NCI-H2227 treated with DMSO at 0.1 percent for 48 hours (cell line): ENCODE results near the gene RDH5.
"Not testable (repeated sequence)": the region's sequence is repeated elsewhere in the genome, so short reads cannot be mapped to it uniquely, and the experiment has no call there.

Experiments
- DNase-seq: peaks from one replicate; lab custom pipeline; 2025; lab: John Stamatoyannopoulos, UW

Gene RDH5

DNA sequence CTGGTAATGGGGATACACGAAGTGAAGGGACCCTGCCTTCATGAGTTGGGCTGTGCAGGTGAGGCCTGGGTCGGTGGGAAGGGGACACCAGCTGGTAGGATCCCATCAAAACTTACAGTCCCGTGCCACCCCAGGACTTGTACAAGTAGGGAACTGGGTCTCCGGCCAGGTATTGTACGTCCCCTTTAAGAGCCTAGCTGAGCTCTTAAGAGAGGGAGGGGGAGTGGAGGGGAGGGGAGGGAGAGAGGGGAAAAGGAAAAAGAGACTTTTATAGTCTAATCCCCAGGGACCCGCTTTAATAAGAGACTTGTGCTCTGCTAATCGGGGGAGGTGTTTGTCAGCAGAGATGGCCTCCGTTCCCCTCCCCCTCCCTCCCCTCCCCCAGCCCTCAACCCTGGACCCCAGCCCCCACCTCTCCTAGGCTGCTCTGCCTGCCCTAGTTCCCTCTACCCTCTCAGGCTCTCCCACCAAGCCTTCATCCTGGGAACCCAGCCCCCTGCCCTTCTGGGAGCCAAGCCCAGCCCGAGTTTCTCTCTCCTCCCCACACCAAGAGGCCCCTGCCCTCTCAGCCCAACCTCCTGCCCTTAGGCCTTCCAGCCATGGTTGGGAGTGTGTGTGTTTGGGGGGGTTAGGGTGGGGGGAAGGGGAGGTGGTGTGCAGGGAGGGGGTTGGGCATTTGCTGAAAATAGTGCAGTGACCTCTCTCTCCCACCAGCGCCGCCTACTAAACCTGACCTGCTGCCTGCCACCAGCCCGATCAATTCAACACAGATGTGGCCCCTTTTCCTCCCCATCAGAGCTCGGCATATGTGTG, 25.4 kb downstream of the RDH5 start:
- DNase-seq, result peak; percentile 46

DNA sequence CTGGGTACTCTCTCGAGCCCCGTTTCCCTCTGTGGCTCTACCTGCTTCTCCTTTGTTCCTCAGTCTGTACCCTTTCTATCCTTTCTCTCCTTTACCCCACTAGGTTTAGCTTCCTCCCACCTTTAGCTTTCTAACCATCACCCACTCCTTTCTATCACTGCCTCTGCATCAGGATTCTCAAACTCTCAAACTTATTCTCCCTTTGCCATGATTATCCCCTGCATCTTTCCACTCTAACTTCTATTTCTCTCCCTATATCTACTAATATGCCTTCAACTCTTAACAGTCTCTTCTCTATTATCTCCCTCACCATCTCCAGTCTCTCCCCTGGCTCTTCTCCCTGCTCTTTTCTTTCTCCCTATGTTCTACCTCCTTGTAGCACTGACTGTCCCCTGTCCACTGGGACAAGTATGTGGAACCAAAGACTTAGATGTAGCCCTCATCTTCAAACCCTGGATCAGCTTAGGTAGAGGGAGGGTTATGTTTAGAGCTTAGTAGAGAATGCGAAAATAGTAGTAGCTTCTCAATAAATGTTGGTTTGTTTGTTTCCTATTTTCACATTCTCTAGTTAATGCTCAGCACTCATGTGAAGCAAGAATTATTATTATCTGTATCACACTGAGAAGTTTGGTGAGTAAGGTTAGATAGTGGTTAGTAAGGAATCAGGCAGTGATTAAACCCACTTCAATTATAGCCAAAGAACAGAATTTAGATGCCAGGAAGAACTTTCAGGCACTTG, 26.1 kb downstream of the RDH5 start:
- no peak for DNase-seq

GRCh38 chr12:55746913-55747231, 26.7 kb downstream of the RDH5 start:
- no peak for DNase-seq

- no peak for DNase-seq
Measured at GRCh38 chr12:55748230-55748993, 28.2 kb downstream of the RDH5 start.

- no peak for DNase-seq
Measured at GRCh38 chr12:55755246-55755645, 35.1 kb downstream of the RDH5 start.

DNA sequence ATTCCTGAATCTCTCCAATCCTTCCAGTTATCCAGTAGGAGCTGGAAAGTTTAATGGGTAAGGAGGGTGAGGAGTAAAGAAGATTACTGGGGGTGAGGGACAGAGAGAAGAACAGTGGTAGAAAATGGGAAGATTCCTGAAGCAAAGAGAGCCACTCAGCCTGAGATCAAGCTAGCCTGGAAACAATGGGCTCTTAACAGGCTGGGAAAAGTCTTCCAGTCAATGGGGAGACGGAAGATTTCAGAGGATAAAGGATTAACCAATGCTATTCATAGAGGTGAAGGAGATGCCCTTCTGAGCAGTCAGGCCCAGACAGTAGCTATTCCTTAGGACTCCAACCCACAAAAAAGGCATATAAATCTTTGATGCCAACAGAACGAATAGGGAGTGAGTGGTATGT, 37.5 kb downstream of the RDH5 start:
- no peak for DNase-seq

DNA sequence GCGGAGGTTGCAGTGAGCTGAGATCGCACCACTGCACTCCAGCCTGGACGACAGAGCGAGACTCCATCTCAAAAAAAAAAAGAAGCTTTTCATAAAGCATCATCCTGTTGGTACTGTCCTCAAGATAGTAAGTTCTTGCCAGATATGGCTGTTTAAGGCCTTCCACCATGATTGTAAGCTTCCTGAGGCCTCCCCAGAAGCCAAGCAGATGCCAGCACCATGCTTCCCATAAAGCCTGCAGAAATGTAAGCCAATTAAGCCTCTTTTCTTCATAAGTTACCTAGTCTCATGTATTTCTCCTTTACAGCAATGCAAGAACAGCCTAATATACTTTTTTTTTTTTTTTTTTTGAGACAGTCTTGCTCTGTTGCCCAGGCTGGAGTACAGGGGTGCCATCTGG, 38.4 kb downstream of the RDH5 start:
- DNase-seq, result not testable (repeated sequence)

DNA sequence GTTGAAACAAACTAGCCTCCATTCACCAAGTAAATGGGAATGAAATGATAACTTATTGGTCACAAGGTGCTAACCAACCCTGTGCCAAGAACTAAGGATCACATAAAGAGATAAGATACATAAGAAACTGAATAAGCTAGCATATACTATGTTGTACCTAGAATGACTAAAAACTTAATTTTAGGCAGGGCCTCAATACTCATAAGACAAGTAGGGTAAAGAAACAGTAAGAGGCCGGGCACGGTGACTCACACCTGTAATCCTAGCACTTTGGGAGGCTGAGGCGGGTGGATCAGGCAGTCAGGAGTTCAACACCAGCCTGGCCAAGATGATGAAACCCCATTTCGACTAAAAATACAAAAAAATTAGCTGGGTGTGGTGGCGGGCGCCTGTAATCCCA, 40.5 kb downstream of the RDH5 start:
- no peak for DNase-seq

- no peak for DNase-seq
Measured at GRCh38 chr12:55762646-55763045, 42.5 kb downstream of the RDH5 start.

- DNase-seq, result peak; percentile 44
Measured at GRCh38 chr12:55765736-55766290, 45.6 kb downstream of the RDH5 start.

- no peak for DNase-seq
Measured at GRCh38 chr12:55767156-55767555, 47.0 kb downstream of the RDH5 start.

GRCh38 chr12:55771736-55772135, 51.5 kb downstream of the RDH5 start:
- peak; percentile 3 for DNase-seq
